GM12864 (cell line): ENCODE data around the gene PRR33.

Experiments
- DNase-seq: peaks from one replicate; pipeline ENCODE4 v3.0.0-alpha.2; 2011; ENCODE audit warnings: low read depth
- H3K4me3 ChIP-seq: 2 replicates; pipeline ENCODE4 v1.5.1; 2011; ENCODE audit warnings: mild to moderate bottlenecking, low read depth, low read length, control low read depth
- TF ChIP-seq, protein P1 (sequence below): IDR thresholded peaks from 2 replicates; pipeline ENCODE4 v1.5.1; 2011; ENCODE audit warnings: low read depth, mild to moderate bottlenecking, moderate library complexity, low read length, control low read depth, inconsistent platforms; ENCODE audit errors: missing control alignments

PRR33 gene

GRCh38 chr11:1843098-1843473 lies 48.6 kb downstream of the PRR33 start:
- H3K4me3 ChIP-seq: no peak overlapping the region
- TF ChIP-seq, protein P1, sequence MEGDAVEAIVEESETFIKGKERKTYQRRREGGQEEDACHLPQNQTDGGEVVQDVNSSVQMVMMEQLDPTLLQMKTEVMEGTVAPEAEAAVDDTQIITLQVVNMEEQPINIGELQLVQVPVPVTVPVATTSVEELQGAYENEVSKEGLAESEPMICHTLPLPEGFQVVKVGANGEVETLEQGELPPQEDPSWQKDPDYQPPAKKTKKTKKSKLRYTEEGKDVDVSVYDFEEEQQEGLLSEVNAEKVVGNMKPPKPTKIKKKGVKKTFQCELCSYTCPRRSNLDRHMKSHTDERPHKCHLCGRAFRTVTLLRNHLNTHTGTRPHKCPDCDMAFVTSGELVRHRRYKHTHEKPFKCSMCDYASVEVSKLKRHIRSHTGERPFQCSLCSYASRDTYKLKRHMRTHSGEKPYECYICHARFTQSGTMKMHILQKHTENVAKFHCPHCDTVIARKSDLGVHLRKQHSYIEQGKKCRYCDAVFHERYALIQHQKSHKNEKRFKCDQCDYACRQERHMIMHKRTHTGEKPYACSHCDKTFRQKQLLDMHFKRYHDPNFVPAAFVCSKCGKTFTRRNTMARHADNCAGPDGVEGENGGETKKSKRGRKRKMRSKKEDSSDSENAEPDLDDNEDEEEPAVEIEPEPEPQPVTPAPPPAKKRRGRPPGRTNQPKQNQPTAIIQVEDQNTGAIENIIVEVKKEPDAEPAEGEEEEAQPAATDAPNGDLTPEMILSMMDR: no peak
- no peak for DNase-seq

DNA sequence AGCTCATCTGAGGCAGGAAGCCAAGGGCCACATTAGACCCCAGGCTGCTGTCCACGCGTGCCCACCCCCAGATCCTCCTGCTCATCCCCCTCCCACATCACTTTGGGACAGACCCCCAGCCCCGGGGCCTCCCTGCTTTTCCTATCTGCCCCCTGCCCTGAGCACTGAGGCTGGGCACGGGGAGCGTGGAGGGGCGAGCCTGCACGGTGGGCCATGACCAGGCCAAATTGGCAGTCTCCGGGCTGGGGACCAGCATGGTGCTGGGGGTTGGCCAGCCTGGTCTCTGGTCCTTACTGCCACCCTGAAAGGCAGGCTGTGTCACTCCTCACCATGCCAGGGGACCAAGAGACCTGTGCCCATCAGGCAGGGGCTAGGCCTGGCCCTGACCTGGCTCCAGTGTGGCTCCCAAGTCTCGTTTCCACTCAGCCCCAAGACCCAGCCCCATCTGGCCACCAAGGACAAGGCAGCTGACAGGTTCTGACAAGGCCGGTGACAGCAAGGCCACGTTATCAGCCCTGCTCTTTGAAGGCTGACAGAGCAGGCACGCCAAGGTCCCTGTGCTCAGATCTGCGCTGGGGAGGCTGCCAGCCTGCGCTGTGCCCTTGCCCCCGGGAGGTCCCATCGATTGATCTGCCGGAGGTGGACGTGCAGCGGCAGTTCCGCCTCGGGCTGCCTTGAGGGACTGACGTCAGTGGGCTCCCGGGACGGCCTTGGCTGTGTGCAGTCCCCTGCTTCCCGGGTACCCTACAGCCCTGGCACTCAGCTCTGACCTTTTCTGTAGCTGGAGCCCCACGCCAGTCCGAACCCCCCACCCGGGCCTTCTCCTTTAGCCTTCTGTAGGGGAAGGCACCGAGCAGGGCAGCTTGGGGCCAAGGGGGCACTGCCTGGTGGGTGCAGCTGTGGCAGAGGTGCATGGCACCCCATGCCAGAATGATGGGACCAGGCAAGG lies 49.3 kb downstream of the PRR33 start:
- H3K4me3 ChIP-seq: no peak overlapping the region
- no peak for DNase-seq
- TF ChIP-seq, protein P1: no peak

DNA sequence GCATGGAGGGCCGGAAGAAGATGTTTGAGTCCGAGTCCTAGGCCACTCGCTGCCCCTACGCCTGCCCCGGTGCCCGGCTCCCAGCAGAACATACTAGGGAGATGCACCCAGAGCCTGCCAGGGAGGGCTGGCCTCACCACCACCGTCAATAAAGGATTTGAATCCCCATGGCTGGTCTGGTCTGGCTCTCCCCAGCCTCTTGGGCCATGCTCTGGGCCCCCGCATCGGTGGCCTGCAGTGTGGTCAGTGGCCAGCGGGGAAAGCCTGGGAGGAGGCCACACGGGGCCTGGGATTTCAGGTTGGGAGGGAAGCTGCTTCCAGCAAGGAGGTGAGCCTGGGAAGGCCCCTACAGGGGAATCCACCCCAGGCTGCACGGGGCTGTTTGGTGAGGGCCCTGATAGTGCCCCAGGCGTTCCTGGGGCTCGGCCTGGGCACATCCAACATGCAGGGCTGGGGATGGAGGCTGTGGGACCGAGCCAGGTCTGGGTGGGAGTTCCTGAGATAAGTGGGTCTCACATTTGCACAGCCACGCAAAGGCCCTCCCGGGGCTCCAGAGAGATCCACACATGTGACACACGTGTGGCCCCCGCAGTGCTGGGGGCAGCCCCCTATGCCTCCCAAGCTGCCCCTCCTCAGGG lies 50.1 kb downstream of the PRR33 start:
- no peak overlapping the region for H3K4me3 ChIP-seq
- TF ChIP-seq, protein P1: no peak
- DNase-seq: no peak

- DNase-seq: no peak
- TF ChIP-seq, protein P1: no peak
- no peak overlapping the region for H3K4me3 ChIP-seq
Observed at GRCh38 chr11:1840780-1841480, 50.8 kb downstream of the PRR33 start.

DNA sequence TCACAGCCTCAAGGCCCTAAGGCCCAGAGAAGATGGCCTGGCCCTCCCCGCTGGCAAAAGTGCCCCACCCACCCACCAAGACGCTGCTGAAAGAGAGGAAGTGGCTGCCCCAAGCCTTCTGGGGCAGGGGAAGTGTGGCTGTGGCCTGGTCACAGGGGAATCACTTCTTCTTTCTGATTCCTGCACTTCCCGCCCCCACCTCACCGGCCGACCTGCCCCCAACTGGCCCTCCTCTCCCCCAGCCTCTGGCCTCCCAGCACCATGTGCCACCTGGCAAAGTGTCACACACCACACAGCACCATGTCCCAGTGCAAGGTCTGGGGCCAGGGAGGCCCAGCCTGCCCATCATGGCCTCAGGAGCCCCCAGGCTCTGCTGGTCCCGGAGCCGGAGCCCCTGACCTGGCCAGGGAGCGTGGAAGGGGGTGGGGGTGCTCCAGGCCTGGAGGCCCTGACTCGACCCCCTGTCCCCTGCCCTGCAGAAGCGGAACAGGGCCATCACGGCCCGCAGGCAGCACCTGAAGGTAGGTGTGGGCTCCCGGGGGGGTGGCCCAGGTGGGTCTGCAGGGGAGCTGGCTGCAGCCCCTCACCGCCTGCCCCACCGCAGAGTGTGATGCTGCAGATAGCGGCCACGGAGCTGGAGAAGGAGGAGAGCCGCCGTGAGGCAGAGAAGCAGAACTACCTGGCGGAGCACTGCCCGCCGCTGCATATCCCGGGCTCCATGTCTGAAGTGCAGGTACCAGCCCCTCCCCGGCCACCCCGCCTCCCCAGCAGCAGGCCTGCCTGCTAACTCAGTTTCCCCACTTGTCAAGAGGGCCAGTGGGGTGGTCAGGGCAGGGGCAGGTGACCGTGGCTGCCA lies 51.5 kb downstream of the PRR33 start:
- TF ChIP-seq, protein P1: no peak
- no peak overlapping the region for H3K4me3 ChIP-seq
- DNase-seq: peak; percentile 45

- no peak overlapping the region for H3K4me3 ChIP-seq
- TF ChIP-seq, protein P1: no peak
- no peak for DNase-seq
Observed at GRCh38 chr11:1839204-1839923, 52.3 kb downstream of the PRR33 start.
